ENCODE measurements around the gene ATXN1. TPM values are rescaled to one million over a fixed set of nuclear protein-coding genes. Genes with fewer than 3 reads are reported as not detected.

ATXN1 gene
- total RNA-seq, 1 donor from 2014 or later: 23.7 TPM

GRCh38 chr6:16432075-16433032 is 328.9 kb downstream of the ATXN1 start:
- DNase-seq (ENCODE audit: extremely low read depth, low read depth, low spot score): no peak

- DNase-seq (ENCODE audit: extremely low read depth, low read depth, low spot score): no peak
Measured at GRCh38 chr6:16431106-16431505, 330.2 kb downstream of the ATXN1 start.

DNA sequence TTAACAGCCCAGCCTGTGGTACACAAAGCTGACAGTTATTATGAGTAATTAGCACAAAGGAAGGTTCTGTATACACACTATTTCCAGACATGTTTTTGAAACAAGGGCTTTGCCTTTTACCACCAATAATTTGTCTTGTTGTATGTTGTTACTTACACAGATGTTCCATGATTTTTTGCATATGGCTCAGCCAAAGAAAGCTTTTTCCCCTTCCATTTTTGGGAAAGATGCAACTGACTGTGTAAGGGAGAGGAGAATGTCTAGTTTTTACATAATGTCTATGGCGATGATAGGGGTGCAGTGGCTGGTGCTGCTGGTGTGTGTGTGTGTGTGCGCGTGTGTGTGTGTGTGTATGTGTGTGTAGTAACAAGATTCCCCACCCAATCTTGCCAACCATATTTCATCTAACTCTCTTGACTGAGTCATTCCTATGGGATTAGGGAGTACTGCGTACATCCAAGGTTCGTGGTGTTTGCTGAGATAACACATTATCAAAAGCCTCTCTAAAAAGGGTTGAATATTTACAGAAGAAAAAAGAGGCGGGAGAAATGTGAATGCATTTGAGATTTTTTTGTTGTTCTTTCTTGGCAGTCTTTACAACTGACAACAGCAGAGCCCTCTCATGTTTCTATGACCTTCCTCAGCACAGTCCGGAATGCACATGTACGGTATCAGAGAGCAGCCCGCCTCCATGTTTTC is 330.7 kb downstream of the ATXN1 start:
- no peak for DNase-seq (ENCODE audit: extremely low read depth, low read depth, low spot score)

GRCh38 chr6:16429669-16430068 is 331.6 kb downstream of the ATXN1 start:
- no peak for DNase-seq (ENCODE audit: extremely low read depth, low read depth, low spot score)

DNA sequence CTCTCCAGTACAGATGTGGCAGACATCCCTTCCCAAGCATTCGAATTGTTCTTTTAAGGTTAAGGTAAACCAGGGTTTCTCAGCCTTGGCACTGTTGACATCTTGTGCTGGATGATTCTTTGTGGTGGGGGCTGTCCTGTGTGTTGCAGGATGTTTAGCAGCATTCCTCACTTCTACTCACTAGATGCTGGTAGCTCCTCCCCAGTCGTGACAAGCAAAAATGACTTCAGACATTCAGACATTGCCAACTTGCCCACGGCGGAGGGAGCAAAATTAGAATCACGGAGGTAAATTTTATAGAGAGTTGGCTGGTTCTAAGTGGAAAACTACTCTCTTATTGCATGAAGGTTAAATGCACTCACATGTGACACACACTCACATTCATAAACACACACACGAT is 334.1 kb downstream of the ATXN1 start:
- DNase-seq (ENCODE audit: extremely low read depth, low read depth, low spot score): no peak

DNA sequence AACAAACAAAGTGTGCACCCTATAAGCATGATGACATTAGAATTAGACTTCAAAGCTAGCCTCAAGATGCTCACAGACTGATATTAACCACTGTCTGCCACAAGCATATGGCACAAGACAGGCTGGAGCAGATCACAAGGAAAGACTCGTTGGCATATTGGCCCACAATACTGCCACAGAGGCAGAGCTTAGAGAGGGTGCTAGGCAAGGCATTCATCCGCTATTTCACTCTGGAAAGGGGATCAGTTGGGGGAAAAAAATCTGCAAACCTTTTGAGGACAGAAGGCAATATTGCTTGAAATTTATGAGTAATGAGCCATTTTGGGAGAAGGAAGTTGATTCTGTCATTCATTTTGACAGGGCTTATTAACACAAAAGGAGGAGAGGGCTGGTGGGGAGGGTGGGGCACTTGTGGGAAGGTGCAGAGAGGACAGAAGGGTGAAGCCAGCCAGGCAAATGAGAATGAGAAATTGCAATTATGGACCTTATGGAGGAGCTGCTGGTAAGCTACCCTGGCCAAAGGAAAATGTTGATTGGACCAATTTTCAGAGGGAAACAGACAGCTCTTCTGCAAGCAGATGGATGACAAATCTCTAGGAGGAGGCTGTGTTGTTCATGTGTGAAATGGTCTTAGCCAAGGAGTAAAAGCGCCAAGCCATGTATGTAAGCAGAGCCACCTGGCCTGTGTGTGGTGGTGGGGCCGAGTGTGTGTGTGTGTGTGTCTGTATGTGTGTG is 335.2 kb downstream of the ATXN1 start:
- no peak for DNase-seq (ENCODE audit: extremely low read depth, low read depth, low spot score)

DNA sequence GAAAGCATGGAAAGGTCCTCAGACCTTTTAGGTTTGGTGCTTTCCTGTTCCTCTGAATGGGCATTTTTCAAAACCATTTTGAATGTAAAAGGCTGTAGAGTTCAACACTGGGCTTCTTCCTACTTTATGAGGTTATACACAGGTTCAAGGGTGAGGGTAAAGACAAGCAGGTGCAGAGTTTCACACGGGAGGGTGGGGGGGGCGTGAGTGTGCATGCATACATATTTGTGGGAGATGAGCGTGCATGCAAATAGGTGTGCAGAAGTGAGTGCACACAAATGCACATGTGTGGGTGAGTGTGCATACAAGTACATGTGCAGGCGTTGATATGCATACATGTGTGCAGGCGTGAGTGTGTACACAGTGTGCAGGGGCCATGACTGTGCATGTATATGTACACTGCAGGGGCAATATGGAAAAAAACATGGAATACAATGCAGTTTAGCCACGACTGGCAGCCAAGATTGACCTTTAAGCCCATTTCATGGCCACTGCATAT is 339.7 kb downstream of the ATXN1 start:
- DNase-seq (ENCODE audit: extremely low read depth, low read depth, low spot score): no peak

DNA sequence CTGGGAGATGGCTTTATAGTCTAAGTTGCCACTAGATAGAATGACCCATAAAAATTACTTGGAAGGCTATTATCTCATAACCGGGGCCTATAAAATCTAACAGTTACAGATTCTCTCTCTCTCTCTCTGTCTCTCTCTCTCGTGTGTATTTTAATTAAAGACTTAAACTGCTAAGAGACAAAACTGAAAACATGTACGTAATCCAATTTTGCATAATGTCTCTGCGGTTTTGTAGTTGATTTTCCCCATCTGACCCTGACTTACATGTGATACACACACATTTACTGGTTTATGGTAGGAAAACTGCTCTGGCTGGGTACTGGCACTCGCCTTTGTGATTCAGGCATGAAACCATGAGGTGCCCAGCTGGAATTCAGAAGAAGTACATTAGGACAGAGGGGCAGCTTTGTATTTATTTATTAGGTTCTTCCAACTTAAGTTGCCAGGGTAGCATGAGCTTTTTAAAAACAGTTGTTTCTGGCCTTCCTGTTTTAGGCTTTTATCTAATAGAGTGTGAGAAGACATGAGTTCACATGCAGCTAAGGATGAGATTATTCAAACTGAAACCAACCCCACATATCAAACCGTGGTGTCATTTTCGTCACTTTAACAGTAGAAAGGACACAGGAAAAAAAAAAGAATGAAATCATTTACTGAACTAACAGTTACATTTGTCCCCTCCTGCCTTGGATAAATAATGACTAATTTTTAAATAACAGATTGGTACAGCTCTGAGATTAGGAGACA is 340.4 kb downstream of the ATXN1 start:
- no peak for DNase-seq (ENCODE audit: extremely low read depth, low read depth, low spot score)

GRCh38 chr6:16420337-16420714 is 340.9 kb downstream of the ATXN1 start:
- no peak for DNase-seq (ENCODE audit: extremely low read depth, low read depth, low spot score)

GRCh38 chr6:16419636-16420336 is 341.5 kb downstream of the ATXN1 start:
- DNase-seq (ENCODE audit: extremely low read depth, low read depth, low spot score): no peak

DNA sequence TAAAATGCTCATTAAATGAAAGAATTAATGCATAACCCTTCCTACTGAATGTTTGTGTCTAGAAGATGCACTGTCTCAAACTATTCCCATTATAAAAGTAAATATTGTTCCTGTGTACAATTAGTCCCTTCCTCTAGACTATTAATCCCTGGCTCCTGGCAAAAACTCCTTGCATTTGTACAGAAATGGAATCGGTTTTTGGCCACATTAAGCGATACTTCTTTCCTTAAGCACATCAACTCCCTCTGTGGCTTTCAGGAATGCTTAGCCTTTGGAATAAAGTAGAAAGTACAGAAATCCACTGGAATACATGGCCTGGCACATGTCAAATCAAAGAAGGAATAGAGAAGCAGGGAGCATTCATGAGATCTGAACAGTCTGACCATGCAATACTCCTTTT is 343.1 kb downstream of the ATXN1 start:
- no peak for DNase-seq (ENCODE audit: extremely low read depth, low read depth, low spot score)

- no peak for DNase-seq (ENCODE audit: extremely low read depth, low read depth, low spot score)
Measured at GRCh38 chr6:16415677-16416076, 345.6 kb downstream of the ATXN1 start.

DNA sequence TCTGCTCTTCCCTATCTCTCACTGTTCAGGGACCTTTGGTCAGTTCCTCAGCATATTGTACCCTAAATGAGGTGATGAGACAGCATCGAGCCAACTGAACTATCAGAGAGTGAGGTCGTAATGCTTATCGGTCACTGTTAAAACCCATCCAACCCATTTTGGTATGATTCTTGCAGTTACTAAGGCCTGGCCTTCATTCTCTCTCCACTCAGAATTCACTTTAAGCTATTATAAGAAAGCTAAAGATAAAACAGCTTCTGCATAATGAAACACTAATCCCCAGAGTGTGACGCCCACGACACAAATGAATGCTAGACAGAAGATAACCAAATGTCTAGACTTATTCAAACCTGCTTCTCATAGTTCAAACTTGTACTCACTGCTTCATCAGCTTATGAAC is 347.1 kb downstream of the ATXN1 start:
- DNase-seq (ENCODE audit: extremely low read depth, low read depth, low spot score): no peak

GRCh38 chr6:16413399-16413798 is 347.9 kb downstream of the ATXN1 start:
- DNase-seq (ENCODE audit: extremely low read depth, low read depth, low spot score): no peak

DNA sequence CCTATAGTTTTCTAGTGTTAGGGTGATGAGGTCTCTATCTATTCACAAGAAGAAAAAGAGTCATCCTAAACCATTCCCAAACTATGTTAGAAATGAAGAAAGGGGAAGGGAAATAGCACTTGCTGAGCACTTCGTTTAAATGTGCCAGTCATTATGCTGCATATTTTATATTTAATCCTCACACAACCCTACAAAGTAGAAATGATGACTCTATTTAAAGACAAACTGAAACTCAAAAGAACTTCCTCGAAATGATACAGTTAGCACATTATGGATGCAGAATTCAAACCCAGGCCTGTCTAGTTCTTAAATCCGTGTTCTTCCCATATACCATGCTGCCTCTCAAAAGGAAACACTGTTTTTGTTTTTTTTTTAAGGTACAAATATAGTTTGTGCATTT is 348.3 kb downstream of the ATXN1 start:
- DNase-seq (ENCODE audit: extremely low read depth, low read depth, low spot score): no peak

DNA sequence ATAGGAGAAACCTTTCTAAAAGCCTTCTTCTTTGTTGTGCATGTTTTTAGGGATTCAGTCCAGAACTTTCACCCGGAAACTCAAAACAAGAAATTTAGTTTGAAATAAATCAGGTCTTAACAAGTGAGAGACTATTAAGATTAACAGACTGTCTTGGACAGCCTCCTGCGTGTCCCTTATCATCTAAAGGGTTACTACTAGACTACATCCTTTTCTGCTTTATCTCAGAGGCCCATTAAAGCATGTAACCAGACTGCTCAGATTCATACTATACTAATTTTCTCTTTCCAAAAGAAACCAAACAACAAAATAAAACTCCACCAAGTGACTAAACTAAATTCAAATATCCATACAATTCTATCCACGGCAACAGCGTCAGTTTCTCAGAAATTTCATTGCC is 349.1 kb downstream of the ATXN1 start:
- no peak for DNase-seq (ENCODE audit: extremely low read depth, low read depth, low spot score)

- DNase-seq (ENCODE audit: extremely low read depth, low read depth, low spot score): peak; percentile 44
Measured at GRCh38 chr6:16409531-16410441, 351.5 kb downstream of the ATXN1 start.

- no peak for DNase-seq (ENCODE audit: extremely low read depth, low read depth, low spot score)
Measured at GRCh38 chr6:16408766-16409165, 352.5 kb downstream of the ATXN1 start.

- no peak for DNase-seq (ENCODE audit: extremely low read depth, low read depth, low spot score)
Measured at GRCh38 chr6:16406966-16407365, 354.3 kb downstream of the ATXN1 start.
